WERI-Rb-1 (cell line): ENCODE results near the gene SNAP29.
"Not testable (repeated sequence)": the region's sequence is repeated elsewhere in the genome, so short reads cannot be mapped to it uniquely, and the experiment has no call there.

Source experiments
- DNase-seq: peaks from one replicate; pipeline ENCODE4 v3.0.0-alpha.2; 2020
- H3K27ac ChIP-seq: fragments of 250-450 bp; sonication (Bioruptor Pico); 2 replicates; pipeline ENCODE4 v1.5.1; 2020; ENCODE audit warnings: mild to moderate bottlenecking, moderate library complexity
- H3K27me3 ChIP-seq: fragments of 250-450 bp; sonication (Bioruptor Pico); 2 replicates; pipeline ENCODE4 v1.5.1; 2021; ENCODE audit warnings: mild to moderate bottlenecking, low read depth, moderate library complexity; ENCODE audit not compliant: insufficient read depth, severe bottlenecking
- H3K36me3 ChIP-seq: fragments of 250-450 bp; sonication (Bioruptor Pico); 2 replicates; pipeline ENCODE4 v1.5.1; 2020; ENCODE audit warnings: mild to moderate bottlenecking, moderate library complexity
- H3K4me3 ChIP-seq: 2 replicates; pipeline ENCODE4 v1.5.1; 2011; ENCODE audit warnings: low read depth, mild to moderate bottlenecking, control low read depth, low read length
- H3K9me3 ChIP-seq: fragments of 250-450 bp; sonication (Bioruptor Pico); 2 replicates; pipeline ENCODE4 v1.5.1; 2021; ENCODE audit warnings: mild to moderate bottlenecking, moderate library complexity; ENCODE audit not compliant: severe bottlenecking
- TF ChIP-seq, protein P1 (sequence below): IDR thresholded peaks from 2 replicates; pipeline ENCODE4 v1.5.1; 2011; ENCODE audit warnings: low read depth, mild to moderate bottlenecking, control low read depth, inconsistent platforms, low read length

SNAP29 gene

GRCh38 chr22:20829491-20830134, 29.2 kb upstream of the SNAP29 start:
- H3K27me3 ChIP-seq = no peaks in the 10 kb centered on the region
- no peak for DNase-seq
- no peak overlapping the region for H3K27ac ChIP-seq
- H3K4me3 ChIP-seq = no peak overlapping the region
- H3K36me3 ChIP-seq = peaks cover 69% of the 10 kb centered on the region
- TF ChIP-seq, protein P1, sequence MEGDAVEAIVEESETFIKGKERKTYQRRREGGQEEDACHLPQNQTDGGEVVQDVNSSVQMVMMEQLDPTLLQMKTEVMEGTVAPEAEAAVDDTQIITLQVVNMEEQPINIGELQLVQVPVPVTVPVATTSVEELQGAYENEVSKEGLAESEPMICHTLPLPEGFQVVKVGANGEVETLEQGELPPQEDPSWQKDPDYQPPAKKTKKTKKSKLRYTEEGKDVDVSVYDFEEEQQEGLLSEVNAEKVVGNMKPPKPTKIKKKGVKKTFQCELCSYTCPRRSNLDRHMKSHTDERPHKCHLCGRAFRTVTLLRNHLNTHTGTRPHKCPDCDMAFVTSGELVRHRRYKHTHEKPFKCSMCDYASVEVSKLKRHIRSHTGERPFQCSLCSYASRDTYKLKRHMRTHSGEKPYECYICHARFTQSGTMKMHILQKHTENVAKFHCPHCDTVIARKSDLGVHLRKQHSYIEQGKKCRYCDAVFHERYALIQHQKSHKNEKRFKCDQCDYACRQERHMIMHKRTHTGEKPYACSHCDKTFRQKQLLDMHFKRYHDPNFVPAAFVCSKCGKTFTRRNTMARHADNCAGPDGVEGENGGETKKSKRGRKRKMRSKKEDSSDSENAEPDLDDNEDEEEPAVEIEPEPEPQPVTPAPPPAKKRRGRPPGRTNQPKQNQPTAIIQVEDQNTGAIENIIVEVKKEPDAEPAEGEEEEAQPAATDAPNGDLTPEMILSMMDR = no peak
- no peaks in the 10 kb centered on the region for H3K9me3 ChIP-seq

- Histone ChIP-seq H3K27ac (no peak overlapping the region), H3K9me3 (no peaks in the 10 kb centered on the region), H3K27me3 (no peaks in the 10 kb centered on the region), H3K36me3 (peaks cover 56% of the 10 kb centered on the region), H3K4me3 (no peak overlapping the region)
- no peak for DNase-seq
- TF ChIP-seq, protein P1 = no peak
These were observed 25.6 kb upstream of the SNAP29 start for GRCh38 chr22:20833225-20833665.

DNA sequence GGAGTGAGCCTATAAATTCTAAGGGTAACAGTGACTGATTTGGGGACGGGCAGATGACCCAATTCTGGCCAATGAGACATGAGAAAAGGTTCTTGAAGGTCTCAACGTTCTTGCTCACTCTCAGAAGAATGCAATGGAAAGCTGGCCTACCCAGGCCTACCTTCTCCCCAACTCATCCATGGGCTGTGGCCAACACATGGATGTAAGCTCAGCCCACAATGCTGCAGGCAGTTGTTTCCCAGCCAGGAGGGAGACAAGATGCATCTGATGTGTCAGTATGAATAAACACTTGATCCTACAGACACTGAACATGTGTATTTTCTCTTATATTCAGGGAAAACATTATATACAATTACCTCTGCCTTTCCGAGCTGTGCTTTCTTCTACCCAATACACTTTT, 24.6 kb upstream of the SNAP29 start:
- no peak for DNase-seq
- TF ChIP-seq, protein P1 = no peak
- H3K27ac ChIP-seq = no peak overlapping the region
- no peaks in the 10 kb centered on the region for H3K9me3 ChIP-seq
- no peaks in the 10 kb centered on the region for H3K27me3 ChIP-seq
- H3K4me3 ChIP-seq = no peak overlapping the region
- peaks cover 50% of the 10 kb centered on the region for H3K36me3 ChIP-seq

DNA sequence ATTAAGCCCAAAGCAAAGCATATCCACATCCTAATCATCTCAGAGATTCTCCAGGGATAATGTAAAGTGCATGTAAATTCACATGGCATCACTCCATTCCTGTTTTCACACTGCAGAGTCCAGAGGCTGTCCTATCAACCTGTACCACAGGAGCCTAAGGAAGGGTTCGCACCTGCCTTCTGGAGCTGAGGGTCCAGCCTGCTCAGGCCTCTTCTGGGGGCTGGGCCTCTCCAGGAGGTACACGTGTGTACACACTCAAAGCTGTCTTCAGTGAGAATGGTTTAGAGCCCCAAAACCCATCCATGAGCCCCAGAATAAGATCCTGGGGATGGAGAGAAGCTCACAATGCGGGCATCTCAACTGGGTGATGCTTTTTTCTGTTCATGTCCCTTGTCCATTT, 24.1 kb upstream of the SNAP29 start:
- no peaks in the 10 kb centered on the region for H3K27me3 ChIP-seq
- no peak for DNase-seq
- no peak overlapping the region for H3K27ac ChIP-seq
- H3K9me3 ChIP-seq = no peaks in the 10 kb centered on the region
- H3K36me3 ChIP-seq = peaks cover 45% of the 10 kb centered on the region
- H3K4me3 ChIP-seq = no peak overlapping the region
- TF ChIP-seq, protein P1 = no peak

- H3K27ac ChIP-seq = no peak overlapping the region
- H3K9me3 ChIP-seq = no peaks in the 10 kb centered on the region
- TF ChIP-seq, protein P1 = no peak
- no peaks in the 10 kb centered on the region for H3K27me3 ChIP-seq
- DNase-seq = no peak
- no peak overlapping the region for H3K4me3 ChIP-seq
- H3K36me3 ChIP-seq = peaks cover 23% of the 10 kb centered on the region
These were observed 21.6 kb upstream of the SNAP29 start for GRCh38 chr22:20836987-20837823.

DNA sequence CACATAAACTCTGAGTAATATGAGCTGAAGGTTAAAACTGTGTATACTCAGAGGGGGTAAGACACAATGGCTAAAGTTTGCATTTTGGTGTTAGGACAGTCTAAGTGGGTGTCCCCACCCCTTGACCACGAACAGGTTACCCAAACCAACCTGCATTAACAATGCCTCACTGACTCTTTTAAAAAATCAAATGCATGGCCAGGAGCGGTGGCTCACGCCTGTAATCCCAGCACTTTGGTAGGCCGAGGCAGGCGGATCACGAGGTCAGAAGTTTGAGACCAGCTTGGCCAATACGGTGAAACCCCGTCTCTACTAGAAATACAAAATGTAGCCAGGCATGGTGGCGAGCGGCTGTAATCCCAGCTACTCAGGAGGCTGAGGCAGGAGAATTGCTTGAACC, 19.5 kb upstream of the SNAP29 start:
- H3K27me3 ChIP-seq, DNase-seq, H3K27ac ChIP-seq, H3K4me3 ChIP-seq, H3K36me3 ChIP-seq, H3K9me3 ChIP-seq: not testable (repeated sequence)
